BE2C (cell line): ENCODE data around the gene MON1A.
A peak's percentile ranks its signal among the peaks of the same experiment; 100 is the strongest.

Experiments
- DNase-seq: peaks from one replicate; pipeline ENCODE4 v3.0.0-alpha.2; 2020
- H3K27me3 ChIP-seq: fragments of 250-450 bp; sonication (Bioruptor Pico); 2 replicates; pipeline ENCODE4 v1.5.1; 2020; ENCODE audit warnings: mild to moderate bottlenecking
- H3K36me3 ChIP-seq: fragments of 250-450 bp; sonication (Bioruptor Pico); 2 replicates; pipeline ENCODE4 v1.5.1; 2020; ENCODE audit warnings: mild to moderate bottlenecking
- H3K4me1 ChIP-seq: fragments of 250-450 bp; sonication (Bioruptor Pico); 2 replicates; pipeline ENCODE4 v1.5.1; 2020
- H3K4me3 ChIP-seq: 2 replicates; pipeline ENCODE4 v1.5.1; 2011; ENCODE audit warnings: low read depth, low read length
- H3K9me3 ChIP-seq: fragments of 250-450 bp; sonication (Bioruptor Pico); 2 replicates; pipeline ENCODE4 v1.5.1; 2020
- CTCF ChIP-seq: IDR thresholded peaks from 2 replicates; pipeline ENCODE4 v1.5.1; 2012; ENCODE audit warnings: mild to moderate bottlenecking, low read depth, low read length

MON1A gene

GRCh38 chr3:49868862-49869466 lies 60.6 kb downstream of the MON1A start:
- no peak for TF ChIP-seq CTCF
- H3K9me3 ChIP-seq, result no peaks in the 10 kb centered on the region
- no peaks in the 10 kb centered on the region for H3K27me3 ChIP-seq
- peaks cover 16% of the 10 kb centered on the region for H3K4me1 ChIP-seq
- H3K36me3 ChIP-seq, result no peaks in the 10 kb centered on the region
- H3K4me3 ChIP-seq, result peak overlapping the region; percentile 67
- DNase-seq, result peak; percentile 35

DNA sequence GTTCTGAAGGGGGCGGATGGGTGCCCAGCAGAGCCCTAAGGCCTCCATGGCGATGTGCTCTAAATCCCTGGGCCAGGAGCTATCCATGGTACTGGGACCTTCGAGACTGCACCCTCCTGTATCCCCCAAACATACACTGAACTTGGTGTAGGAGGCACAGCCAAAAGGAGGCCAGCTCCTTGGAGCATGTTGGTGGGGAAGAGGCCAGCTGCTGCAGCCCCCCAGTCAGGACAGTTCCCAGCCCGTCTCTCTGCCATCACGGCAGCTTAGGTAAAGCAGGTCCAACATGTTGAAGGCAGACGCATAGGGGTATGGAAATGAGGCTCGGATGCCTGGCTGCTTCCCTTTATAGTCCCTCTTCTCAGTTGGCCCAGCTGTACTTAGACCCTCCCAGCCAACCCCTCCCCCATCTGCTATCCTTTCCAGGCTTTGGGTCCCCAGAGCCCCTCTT lies 61.7 kb downstream of the MON1A start:
- Histone ChIP-seq H3K4me1 (peaks cover 11% of the 10 kb centered on the region), H3K27me3 (no peaks in the 10 kb centered on the region), H3K36me3 (no peaks in the 10 kb centered on the region), H3K4me3 (peak overlapping the region; percentile 67), H3K9me3 (no peaks in the 10 kb centered on the region)
- no peak for DNase-seq
- TF ChIP-seq CTCF, result no peak

GRCh38 chr3:49867400-49867799 lies 62.2 kb downstream of the MON1A start:
- no peak for DNase-seq
- Histone ChIP-seq H3K4me3 (no peak overlapping the region), H3K36me3 (no peaks in the 10 kb centered on the region), H3K4me1 (peaks cover 6% of the 10 kb centered on the region), H3K27me3 (no peaks in the 10 kb centered on the region), H3K9me3 (no peaks in the 10 kb centered on the region)
- no peak for TF ChIP-seq CTCF

GRCh38 chr3:49865198-49865784 lies 64.3 kb downstream of the MON1A start:
- H3K36me3 ChIP-seq, result peaks cover 7% of the 10 kb centered on the region
- H3K4me1 ChIP-seq, result no peaks in the 10 kb centered on the region
- TF ChIP-seq CTCF, result no peak
- H3K4me3 ChIP-seq, result no peak overlapping the region
- H3K9me3 ChIP-seq, result no peaks in the 10 kb centered on the region
- DNase-seq, result no peak
- no peaks in the 10 kb centered on the region for H3K27me3 ChIP-seq

- DNase-seq, result no peak
- Histone ChIP-seq H3K9me3 (no peaks in the 10 kb centered on the region), H3K36me3 (peaks cover 15% of the 10 kb centered on the region), H3K4me3 (no peak overlapping the region), H3K27me3 (no peaks in the 10 kb centered on the region), H3K4me1 (no peaks in the 10 kb centered on the region)
- no peak for TF ChIP-seq CTCF
These were observed 65.1 kb downstream of the MON1A start for GRCh38 chr3:49864505-49864904.

DNA sequence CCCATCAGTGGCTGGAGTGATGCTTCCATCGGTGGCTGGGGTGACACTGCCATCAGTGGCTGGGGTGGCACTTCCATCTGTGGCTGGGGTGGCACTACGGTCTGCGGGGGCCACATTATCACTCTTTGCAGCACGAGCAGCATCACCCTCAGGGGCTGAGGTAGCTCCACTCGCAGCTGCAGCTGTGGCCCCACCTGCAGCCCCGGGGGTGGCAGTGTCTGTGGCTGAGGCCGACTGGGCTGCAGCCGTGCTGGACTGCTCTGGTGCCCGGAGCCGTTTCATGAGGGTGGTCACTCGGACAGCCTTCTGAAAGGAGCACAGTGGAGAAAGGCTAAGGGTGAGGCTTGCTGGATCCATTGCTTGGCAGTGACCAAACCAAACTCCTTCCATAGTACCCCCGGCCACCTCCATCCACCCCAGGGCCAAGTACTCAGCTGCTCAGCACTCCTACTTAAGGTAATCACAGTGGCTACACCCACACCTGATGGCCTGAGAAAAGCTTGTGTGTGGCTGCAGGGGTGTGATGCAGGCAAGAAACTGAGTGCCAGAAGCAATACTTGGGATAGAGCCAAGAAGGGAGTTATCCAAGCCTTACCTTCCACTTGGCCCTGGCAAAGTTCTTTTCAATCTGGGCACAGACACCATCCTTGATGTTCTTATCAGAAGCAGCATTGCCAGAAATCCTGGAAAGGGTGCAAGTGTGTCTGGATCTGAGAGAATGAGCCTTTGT lies 69.9 kb downstream of the MON1A start:
- Histone ChIP-seq H3K4me3 (no peak overlapping the region), H3K4me1 (no peaks in the 10 kb centered on the region), H3K9me3 (no peaks in the 10 kb centered on the region), H3K36me3 (peaks cover 18% of the 10 kb centered on the region), H3K27me3 (no peaks in the 10 kb centered on the region)
- DNase-seq, result no peak
- no peak for TF ChIP-seq CTCF
